ENCODE results near the gene UBXN11.

DNA sequence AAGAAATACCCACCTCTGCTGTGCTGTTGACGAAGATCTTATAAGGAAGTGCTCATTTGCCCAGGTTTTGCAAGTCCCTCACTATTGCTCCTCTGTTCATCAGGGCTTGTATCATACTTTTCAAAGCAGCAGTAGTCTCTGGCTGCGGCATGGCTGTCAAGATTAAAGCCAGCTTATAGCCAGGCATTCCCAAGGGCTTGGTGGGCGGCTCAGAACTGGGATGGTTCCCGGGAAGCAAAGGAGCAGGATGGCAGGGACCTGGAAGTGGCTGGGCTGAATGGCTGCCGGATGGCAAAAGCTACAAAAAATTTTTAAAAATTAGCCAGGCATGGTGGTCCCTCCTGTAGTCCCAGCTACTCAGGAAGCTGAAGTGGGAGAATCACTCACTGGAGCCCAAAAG lies 43.2 kb downstream of the UBXN11 start:
- TF ChIP-seq CTCF (IDR thresholded peaks at IDR 0.05), result no peak
- TF ChIP-seq POLR2A (IDR thresholded peaks at IDR 0.05), result no peak
